Effector memory CD4-positive, alpha-beta T cell (primary cell): ENCODE measurements around the gene AHI1.

Experiments used
- DNase-seq, 3 donors: peaks; one replicate each; pipeline ENCODE4 v3.0.0-alpha.2; 2020
- H3K27ac ChIP-seq: 2 replicates; pipeline ENCODE4 v1.7.0; 2013; ENCODE audit warnings: mild to moderate bottlenecking, low read length, moderate library complexity; ENCODE audit not compliant: insufficient read depth, poor library complexity, severe bottlenecking
- H3K27me3 ChIP-seq: replicated peaks from 2 replicates; pipeline ENCODE4 v1.7.0; 2013; ENCODE audit warnings: mild to moderate bottlenecking, low read length; ENCODE audit not compliant: insufficient read depth, control insufficient read depth, poor library complexity, severe bottlenecking
- H3K36me3 ChIP-seq: 2 replicates; pipeline ENCODE4 v1.7.0; 2013; ENCODE audit warnings: mild to moderate bottlenecking, low read length, moderate library complexity; ENCODE audit not compliant: control insufficient read depth, insufficient read depth
- H3K4me1 ChIP-seq: 2 replicates; pipeline ENCODE4 v1.7.0; 2013; ENCODE audit warnings: low read length, mild to moderate bottlenecking; ENCODE audit not compliant: control insufficient read depth, insufficient read depth, poor library complexity, severe bottlenecking
- H3K4me3 ChIP-seq: 2 replicates; pipeline ENCODE4 v1.7.0; 2013; ENCODE audit warnings: low read length, low read depth, mild to moderate bottlenecking; ENCODE audit not compliant: insufficient read depth, poor library complexity, severe bottlenecking
- H3K9me3 ChIP-seq: 2 replicates; pipeline ENCODE4 v1.7.0; 2013; ENCODE audit warnings: mild to moderate bottlenecking, low read length, moderate library complexity; ENCODE audit not compliant: control insufficient read depth

AHI1 gene

GRCh38 chr6:135428078-135428477, 69.5 kb downstream of the AHI1 start:
- no peak for DNase-seq
- no peaks in the 10 kb centered on the region for H3K36me3 ChIP-seq
- H3K27me3 ChIP-seq, result no peaks in the 10 kb centered on the region
- H3K9me3 ChIP-seq, result no peaks in the 10 kb centered on the region
- H3K4me1 ChIP-seq, result no peaks in the 10 kb centered on the region
- no peak overlapping the region for H3K27ac ChIP-seq
- H3K4me3 ChIP-seq, result no peak overlapping the region

- Histone ChIP-seq H3K4me3 (no peak overlapping the region), H3K9me3 (no peaks in the 10 kb centered on the region), H3K27ac (no peak overlapping the region), H3K4me1 (no peaks in the 10 kb centered on the region), H3K36me3 (no peaks in the 10 kb centered on the region), H3K27me3 (no peaks in the 10 kb centered on the region)
- DNase-seq, result no peak
Measured at GRCh38 chr6:135426833-135427232, 70.7 kb downstream of the AHI1 start.

DNA sequence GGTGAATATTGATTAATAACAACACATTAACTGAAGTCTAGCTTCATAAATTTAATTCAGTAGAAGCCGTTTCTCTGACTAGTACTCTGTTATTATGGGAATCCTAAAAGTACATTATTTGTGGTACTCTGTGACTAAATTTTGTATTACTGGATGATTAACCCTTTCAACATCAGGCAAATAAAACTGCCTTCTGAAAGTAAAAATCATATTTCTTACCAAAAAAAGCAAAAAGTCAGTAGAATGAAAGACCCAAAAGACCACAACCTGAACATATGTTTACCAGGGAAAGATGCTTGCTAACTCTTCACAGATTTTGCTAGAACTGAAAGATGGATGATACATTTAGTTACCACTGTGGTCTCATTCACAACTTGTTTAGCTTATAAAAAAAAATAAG, 73.2 kb downstream of the AHI1 start:
- Histone ChIP-seq H3K27ac (no peak overlapping the region), H3K4me1 (no peaks in the 10 kb centered on the region), H3K4me3 (no peak overlapping the region), H3K27me3 (no peaks in the 10 kb centered on the region), H3K36me3 (no peaks in the 10 kb centered on the region), H3K9me3 (no peaks in the 10 kb centered on the region)
- no peak for DNase-seq

DNA sequence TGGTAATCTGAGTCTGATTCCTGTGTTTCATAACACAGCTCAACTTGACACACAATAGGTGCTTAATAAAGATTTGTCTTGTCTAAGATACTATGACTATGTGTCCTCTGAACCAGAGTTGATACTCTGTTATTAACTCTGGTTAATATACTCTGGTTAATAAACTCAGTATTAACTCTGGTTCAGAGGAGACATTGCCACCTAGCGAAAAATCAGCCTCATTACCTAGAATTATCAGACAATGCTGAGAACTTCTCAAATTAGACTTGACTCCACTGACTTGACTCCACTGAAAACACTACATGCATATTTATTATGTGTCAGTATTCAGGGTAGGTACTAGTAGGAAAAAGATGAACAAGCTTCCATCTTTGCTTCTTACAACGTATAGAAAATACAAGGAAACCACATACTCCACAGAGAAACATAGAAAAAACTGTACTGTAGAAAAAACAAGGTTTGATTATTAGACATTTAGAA, 73.9 kb downstream of the AHI1 start:
- no peaks in the 10 kb centered on the region for H3K4me1 ChIP-seq

GRCh38 chr6:135419162-135419561, 78.4 kb downstream of the AHI1 start:
- no peaks in the 10 kb centered on the region for H3K27me3 ChIP-seq
- H3K9me3 ChIP-seq, result no peaks in the 10 kb centered on the region
- H3K4me1 ChIP-seq, result no peaks in the 10 kb centered on the region
- no peak overlapping the region for H3K27ac ChIP-seq
- no peak for DNase-seq
- no peaks in the 10 kb centered on the region for H3K36me3 ChIP-seq
- no peak overlapping the region for H3K4me3 ChIP-seq

More for the DNA sequence above, 73.9 kb downstream of the AHI1 start:
- Histone ChIP-seq H3K4me3 (no peak overlapping the region), H3K27ac (no peak overlapping the region), H3K27me3 (no peaks in the 10 kb centered on the region), H3K9me3 (no peaks in the 10 kb centered on the region), H3K36me3 (no peaks in the 10 kb centered on the region)
- no peak for DNase-seq

GRCh38 chr6:135418040-135418760, 79.3 kb downstream of the AHI1 start:
- H3K36me3 ChIP-seq, result no peaks in the 10 kb centered on the region
- H3K4me1 ChIP-seq, result no peaks in the 10 kb centered on the region
- H3K4me3 ChIP-seq, result no peak overlapping the region
- H3K9me3 ChIP-seq, result no peaks in the 10 kb centered on the region
- H3K27me3 ChIP-seq, result no peaks in the 10 kb centered on the region
- DNase-seq, result no peak
- H3K27ac ChIP-seq, result no peak overlapping the region

GRCh38 chr6:135412761-135413160, 84.8 kb downstream of the AHI1 start:
- Histone ChIP-seq H3K4me3 (no peak overlapping the region), H3K27ac (no peak overlapping the region), H3K36me3 (no peaks in the 10 kb centered on the region), H3K4me1 (no peaks in the 10 kb centered on the region), H3K27me3 (no peaks in the 10 kb centered on the region), H3K9me3 (no peaks in the 10 kb centered on the region)
- no peak for DNase-seq

DNA sequence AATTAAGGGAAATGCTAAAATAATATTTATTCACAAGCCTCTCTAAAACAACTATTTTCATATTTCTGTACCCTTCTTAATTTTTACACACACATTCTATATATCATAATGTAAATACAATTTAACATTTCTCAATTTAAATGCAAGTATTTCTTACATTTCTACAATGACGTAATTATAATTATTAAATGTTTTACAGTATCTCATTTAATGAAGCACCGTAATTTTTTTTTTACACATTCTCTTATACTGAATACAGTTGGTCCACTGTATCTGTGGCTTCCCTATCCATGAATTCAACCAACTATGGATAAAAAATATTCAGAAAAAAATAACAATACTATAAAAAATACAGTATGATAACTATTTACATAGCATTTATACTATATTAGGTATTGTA, 85.7 kb downstream of the AHI1 start:
- Histone ChIP-seq H3K4me1 (no peaks in the 10 kb centered on the region), H3K27me3 (no peaks in the 10 kb centered on the region), H3K27ac (no peak overlapping the region), H3K9me3 (no peaks in the 10 kb centered on the region), H3K4me3 (no peak overlapping the region), H3K36me3 (no peaks in the 10 kb centered on the region)
- no peak for DNase-seq

DNA sequence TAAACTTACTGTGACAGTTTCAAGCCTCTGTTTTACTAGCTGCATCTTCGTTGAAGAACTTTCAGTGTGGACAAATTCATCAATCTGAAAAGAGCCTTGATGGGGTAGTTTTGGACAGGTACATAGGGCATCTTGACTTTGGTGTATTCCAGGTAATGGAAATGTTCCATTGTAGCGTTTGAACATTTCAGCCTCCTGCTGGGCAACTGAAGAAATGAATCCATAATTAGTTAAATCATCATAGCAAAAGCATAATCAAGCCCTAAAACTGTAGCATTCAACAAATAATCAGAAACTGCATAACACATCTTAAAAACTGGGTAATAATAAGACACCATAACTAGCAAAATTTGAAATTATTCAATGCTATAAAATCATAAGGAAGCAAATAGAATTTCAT, 86.2 kb downstream of the AHI1 start:
- Histone ChIP-seq H3K9me3 (no peaks in the 10 kb centered on the region), H3K4me1 (no peaks in the 10 kb centered on the region), H3K36me3 (no peaks in the 10 kb centered on the region), H3K27ac (no peak overlapping the region), H3K4me3 (no peak overlapping the region), H3K27me3 (no peaks in the 10 kb centered on the region)
- DNase-seq, result no peak

DNA sequence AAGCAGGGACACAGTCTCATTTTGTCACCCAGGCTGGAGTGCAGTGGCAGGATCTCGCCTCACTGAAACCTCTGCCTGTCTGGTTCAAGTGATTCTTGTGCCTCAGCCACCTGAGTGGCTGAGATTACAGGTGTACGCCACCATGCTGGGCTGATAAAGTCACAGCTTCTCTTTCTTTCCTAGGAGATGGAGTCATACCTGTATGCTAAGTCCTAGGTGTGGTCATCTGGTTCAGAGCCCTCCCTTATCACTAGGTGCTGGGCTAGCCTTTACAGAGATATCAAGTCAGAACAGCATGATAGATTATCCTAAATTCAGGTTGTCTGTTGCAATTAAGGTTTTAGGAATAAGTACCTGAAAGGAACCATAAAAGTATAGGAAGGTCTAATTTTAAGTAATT, 86.7 kb downstream of the AHI1 start:
- Histone ChIP-seq H3K9me3 (no peaks in the 10 kb centered on the region), H3K27ac (no peak overlapping the region), H3K36me3 (no peaks in the 10 kb centered on the region), H3K4me1 (no peaks in the 10 kb centered on the region), H3K27me3 (no peaks in the 10 kb centered on the region), H3K4me3 (no peak overlapping the region)
- no peak for DNase-seq
